GM12878 (cell line): ENCODE measurements around the gene KCNH5. TPM values are rescaled to one million over a fixed set of nuclear protein-coding genes. Genes with fewer than 3 reads are reported as not detected.

Source experiments
- ATAC-seq: fragments of 200-7000 bp; cut with Tn5 transposase; 3 replicates; pipeline ENCODE4 v1.9.1; 2020; ENCODE audit warnings: mild to moderate bottlenecking, moderate library complexity
- BruUV-seq: library from RNA; stranded (reverse); fragments of 400-500 nt; replicated peaks from 2 replicates; lab custom pipeline; 2021; lab: Mats Ljungman, UMichigan
- CTCF ChIA-PET: fragments of 300-600 bp; sonication (Branson Sonifier 250); formaldehyde crosslinking; extraction: SDS; loops from one replicate; lab custom pipeline; 2021; ENCODE audit warnings: inconsistent platforms; lab: Yijun Ruan, JAX
- POLR2A ChIA-PET: fragments of 350-600 bp; formaldehyde crosslinking; extraction: SDS; loops from one replicate; lab custom pipeline; 2021; ENCODE audit warnings: inconsistent platforms; lab: Charles Lee
- RAD21 ChIA-PET: fragments of 300-600 bp; sonication (Branson Sonifier 250); formaldehyde crosslinking; loops from one replicate; lab custom pipeline; 2023; ENCODE audit warnings: antibody characterized with exemption; ENCODE audit not compliant: unreplicated experiment; lab: Charles Lee
- SMC1A ChIA-PET: fragments of 300-600 bp; sonication (Branson Sonifier 250); formaldehyde crosslinking; loops from one replicate; lab custom pipeline; 2023; ENCODE audit not compliant: unreplicated experiment, uncharacterized antibody; lab: Charles Lee
- DNase-seq: peaks from one replicate; pipeline ENCODE4 v3.0.0-alpha.2; 2011; ENCODE audit warnings: low read depth, low spot score
- FAIRE-seq: peaks from 3 replicates; lab custom pipeline; 2011; peaks lifted over from hg19 to GRCh38; lab: Jason Lieb, UNC
- H2AFZ ChIP-seq: 2 replicates; pipeline ENCODE4 v1.6.0; 2011; ENCODE audit warnings: low read depth, low read length, control low read depth; ENCODE audit not compliant: control insufficient read depth
- H3K27ac ChIP-seq: 2 replicates; pipeline ENCODE4 v1.5.1; 2011; ENCODE audit warnings: control low read depth; ENCODE audit not compliant: control insufficient read depth, insufficient read depth
- H3K27me3 ChIP-seq, 2 experiments: replicated peaks in 1 of 2; 2 replicates each; pipeline versions ENCODE4 v1.6.0 to v1.6.1; 2011; ENCODE audit warnings: low read length in 1 of 2; ENCODE audit not compliant: control insufficient read depth in 2 of 2, insufficient read depth in 2 of 2
- H3K36me3 ChIP-seq, 2 experiments: 2 replicates each; pipeline ENCODE4 v1.5.1; 2011; ENCODE audit warnings: low read length in 1 of 2; ENCODE audit not compliant: control insufficient read depth in 2 of 2, insufficient read depth in 2 of 2
- H3K4me1 ChIP-seq: 2 replicates; pipeline ENCODE4 v1.6.1; 2011; ENCODE audit warnings: mild to moderate bottlenecking, low read length, moderate library complexity, mixed read lengths; ENCODE audit not compliant: control insufficient read depth, insufficient read depth
- H3K4me2 ChIP-seq: 2 replicates; pipeline ENCODE4 v1.6.0; 2011; ENCODE audit warnings: control low read depth; ENCODE audit not compliant: control insufficient read depth, insufficient read depth
- H3K4me3 ChIP-seq: fragments of 200-600 bp; sonication (generic); 2 replicates; pipeline ENCODE4 v1.5.1; 2016
- H3K79me2 ChIP-seq: 2 replicates; pipeline ENCODE4 v1.6.0; 2011; ENCODE audit warnings: low read length; ENCODE audit not compliant: control insufficient read depth, insufficient read depth
- H3K9ac ChIP-seq: 2 replicates; pipeline ENCODE4 v1.8.0; 2011; ENCODE audit warnings: low read length, control low read depth, mixed read lengths; ENCODE audit not compliant: control insufficient read depth, insufficient read depth
- H3K9me3 ChIP-seq: replicated peaks from 3 replicates; pipeline ENCODE4 v1.5.1; 2011; ENCODE audit warnings: mild to moderate bottlenecking, low read length; ENCODE audit not compliant: control insufficient read depth, insufficient read depth
- H4K20me1 ChIP-seq: 2 replicates; pipeline ENCODE4 v1.6.0; 2011; ENCODE audit not compliant: control insufficient read depth, insufficient read depth
- BRCA1 ChIP-seq: IDR thresholded peaks from 2 replicates; pipeline ENCODE4 v1.6.1; 2011; ENCODE audit warnings: low read depth, low read length, improper control_type of control experiment
- CEBPB ChIP-seq, 2 experiments: fragments of 150-350 bp in 1 of 2; IDR thresholded peaks; 2 replicates each; pipeline ENCODE4 v1.6.1; 2012 to 2014; ENCODE audit warnings: low read depth in 2 of 2, low read length in 2 of 2, borderline replicate concordance in 1 of 2, inconsistent platforms in 1 of 2
- EZH2 ChIP-seq: IDR thresholded peaks from 2 replicates; pipeline ENCODE4 v1.6.1; 2012; ENCODE audit warnings: low read depth, mild to moderate bottlenecking, control low read depth, inconsistent platforms, low read length, borderline replicate concordance; ENCODE audit not compliant: control insufficient read depth
- MXI1 ChIP-seq: fragments of 150-350 bp; IDR thresholded peaks from 2 replicates; pipeline ENCODE4 v1.6.1; 2011; ENCODE audit warnings: low read depth, mild to moderate bottlenecking, inconsistent platforms, low read length, improper control_type of control experiment
- POLR2AphosphoS2 ChIP-seq: IDR thresholded peaks from 2 replicates; pipeline ENCODE4 v1.6.1; 2011; ENCODE audit warnings: low read depth, mild to moderate bottlenecking, low read length, improper control_type of control experiment, moderate library complexity
- ZNF384 ChIP-seq: IDR thresholded peaks from 2 replicates; pipeline ENCODE4 v1.6.1; 2012; ENCODE audit warnings: low read depth, mild to moderate bottlenecking, low read length, improper control_type of control experiment, borderline replicate concordance
- WGBS: methylation state at CpG from one replicate; pipeline ENCODE4 v1.1.6; 2016; ENCODE audit warnings: low lambda C conversion rate; ENCODE audit not compliant: insufficient replicate concordance, insufficient coverage; ENCODE audit errors: missing lambda C conversion rate; 5-methylcytosine and 5-hydroxymethylcytosine counted together
- in situ Hi-C: fragments of 300-500 bp; cut with MboI; formaldehyde crosslinking; loops from 9 replicates; pipeline ENCODE4 v1.14.3; 2018; ENCODE audit warnings: mixed read lengths
- intact Hi-C: fragments of 100-400 bp; cut with micrococcal nuclease; formaldehyde crosslinking; loops from one replicate; pipeline ENCODE4 v1.14.2; 2022; ENCODE audit not compliant: unreplicated experiment
- polyA plus RNA-seq, 11 experiments: library from polyadenylated mRNA; depleted of rRNA in 4 of 11; unstranded in 6 of 11; stranded (reverse) in 5 of 11; fragments of >200 nt; fragmentation: Nextera tagmentation in 4 of 11; fragmentation: Illumina TruSeq in 1 of 11; extraction: Ambion mirVana in 4 of 11; extraction: Trizol in 1 of 11; gene quantifications; 1 replicate in 1 of 11; 2 replicates in 10 of 11; pipeline versions ENCODE4 v1.2.1 to v1.2.3, GENCODE V29; 2011 to 2016; ENCODE audit warnings: inconsistent platforms in 2 of 11, missing spikeins in 2 of 11, low read depth in 1 of 11
- total RNA-seq, 4 experiments: library from RNA; depleted of rRNA in 3 of 4; stranded (reverse); fragments of >200 nt in 3 of 4; fragmentation: Illumina TruSeq in 1 of 4; extraction: Trizol in 1 of 4; gene quantifications; 2 replicates each; pipeline versions ENCODE4 v1.2.1 to v1.2.3, GENCODE V29; 2013 to 2021
- TF ChIP-seq, protein P1 (sequence below): IDR thresholded peaks from 2 replicates; pipeline ENCODE4 v1.6.1; 2012; ENCODE audit warnings: low read depth, low read length, improper control_type of control experiment
- TF ChIP-seq, protein P2 (sequence below), 3 experiments: IDR thresholded peaks in 2 of 3; conservative IDR thresholded peaks in 1 of 3; 2 replicates each; pipeline ENCODE4 v1.5.1; 2011; ENCODE audit warnings: low read depth in 3 of 3, low read length in 3 of 3, mild to moderate bottlenecking in 3 of 3, control low read depth in 2 of 3, moderate library complexity in 2 of 3, inconsistent platforms in 1 of 3, mixed read lengths in 1 of 3; ENCODE audit not compliant: control insufficient read depth in 2 of 3, insufficient read depth in 1 of 3; ENCODE audit errors: extremely low read depth in 1 of 3
- TF ChIP-seq, protein P3 (sequence below): fragments of 450-650 bp; IDR thresholded peaks from 2 replicates; pipeline ENCODE4 v1.6.1; 2016; ENCODE audit warnings: mild to moderate bottlenecking, moderate library complexity, borderline replicate concordance

Gene KCNH5
- total and polyA plus RNA-seq, 10 of the 15 experiments (the other 5 are each of a cell fraction or from before 2014, with no cell fraction given) = under 0.01 to 0.04 (median 0.04) TPM; not detected in 7

GRCh38 chr14:63030113-63030512 lies 15.1 kb downstream of the KCNH5 start:
- Histone ChIP-seq H3K36me3 (no peaks in the 10 kb centered on the region), H4K20me1 (no peaks in the 10 kb centered on the region), H3K4me2 (no peak overlapping the region), H3K4me1 (no peaks in the 10 kb centered on the region), H3K79me2 (no peaks in the 10 kb centered on the region), H2AFZ (no peak overlapping the region), H3K9me3 (no peaks in the 10 kb centered on the region), H3K4me3 (no peak overlapping the region), H3K27ac (no peak overlapping the region), H3K9ac (no peak overlapping the region), H3K27me3 (no peaks in the 10 kb centered on the region; a peak in 1 of 4 replicates)
- POLR2A ChIA-PET = no interaction called here
- RAD21 ChIA-PET = no interaction called here
- in situ Hi-C loops = loop anchor here (10.0 kb wide), 1 partner anchor 865 kb away; no protein-coding TSS in a partner anchor
- CTCF ChIA-PET = interaction anchor here (0.6 kb wide), 1 partner anchor 109 kb away, joined by 3 read pairs; no protein-coding TSS in a partner anchor
- SMC1A ChIA-PET = interaction anchor here (0.6 kb wide), 1 partner anchor 1004 kb away, joined by 3 read pairs; no protein-coding TSS in a partner anchor
- no peak for ATAC-seq
- no peak for DNase-seq
- BruUV-seq = no TSS peak
- TF ChIP-seq BRCA1 = no peak
- TF ChIP-seq, protein P1, sequence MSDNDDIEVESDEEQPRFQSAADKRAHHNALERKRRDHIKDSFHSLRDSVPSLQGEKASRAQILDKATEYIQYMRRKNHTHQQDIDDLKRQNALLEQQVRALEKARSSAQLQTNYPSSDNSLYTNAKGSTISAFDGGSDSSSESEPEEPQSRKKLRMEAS = no peak
- TF ChIP-seq, protein P2, sequence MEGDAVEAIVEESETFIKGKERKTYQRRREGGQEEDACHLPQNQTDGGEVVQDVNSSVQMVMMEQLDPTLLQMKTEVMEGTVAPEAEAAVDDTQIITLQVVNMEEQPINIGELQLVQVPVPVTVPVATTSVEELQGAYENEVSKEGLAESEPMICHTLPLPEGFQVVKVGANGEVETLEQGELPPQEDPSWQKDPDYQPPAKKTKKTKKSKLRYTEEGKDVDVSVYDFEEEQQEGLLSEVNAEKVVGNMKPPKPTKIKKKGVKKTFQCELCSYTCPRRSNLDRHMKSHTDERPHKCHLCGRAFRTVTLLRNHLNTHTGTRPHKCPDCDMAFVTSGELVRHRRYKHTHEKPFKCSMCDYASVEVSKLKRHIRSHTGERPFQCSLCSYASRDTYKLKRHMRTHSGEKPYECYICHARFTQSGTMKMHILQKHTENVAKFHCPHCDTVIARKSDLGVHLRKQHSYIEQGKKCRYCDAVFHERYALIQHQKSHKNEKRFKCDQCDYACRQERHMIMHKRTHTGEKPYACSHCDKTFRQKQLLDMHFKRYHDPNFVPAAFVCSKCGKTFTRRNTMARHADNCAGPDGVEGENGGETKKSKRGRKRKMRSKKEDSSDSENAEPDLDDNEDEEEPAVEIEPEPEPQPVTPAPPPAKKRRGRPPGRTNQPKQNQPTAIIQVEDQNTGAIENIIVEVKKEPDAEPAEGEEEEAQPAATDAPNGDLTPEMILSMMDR (IDR thresholded peaks at IDR 0.05 in 2 of 3, conservative IDR thresholded peaks at IDR 0.05 in 1 of 3; ENCODE audit: control insufficient read depth in 2 of 3, extremely low read depth in 1 of 3, insufficient read depth in 1 of 3, low read depth in 3 of 3, low read length in 3 of 3) = no peak
- intact Hi-C loops = no loop called here
- no peak for FAIRE-seq
- 0% methylated on average over 1 of the region's 1 CpG for WGBS

DNA sequence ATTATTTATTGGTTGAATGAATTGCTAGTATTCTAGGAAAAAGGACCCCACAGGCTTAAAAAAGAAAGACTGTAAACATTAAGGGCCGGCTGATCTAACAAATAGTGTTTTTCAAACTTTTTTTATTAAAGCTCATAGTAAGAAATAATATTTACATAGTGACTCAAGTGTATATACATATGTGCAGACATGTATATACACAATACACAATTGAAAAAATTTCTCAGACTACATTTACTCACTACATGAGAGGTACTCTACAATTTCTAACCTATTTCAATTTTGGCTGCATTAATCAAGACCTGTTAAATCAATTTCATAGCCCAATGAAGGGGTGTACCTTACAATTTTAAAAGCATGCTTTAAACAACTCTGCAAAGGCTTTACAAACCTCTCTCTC lies 17.5 kb downstream of the KCNH5 start:
- no TSS peak for BruUV-seq
- 0% methylated on average over 1 of the region's 1 CpG for WGBS
- H3K4me2 ChIP-seq = no peak overlapping the region
- TF ChIP-seq, protein P3, sequence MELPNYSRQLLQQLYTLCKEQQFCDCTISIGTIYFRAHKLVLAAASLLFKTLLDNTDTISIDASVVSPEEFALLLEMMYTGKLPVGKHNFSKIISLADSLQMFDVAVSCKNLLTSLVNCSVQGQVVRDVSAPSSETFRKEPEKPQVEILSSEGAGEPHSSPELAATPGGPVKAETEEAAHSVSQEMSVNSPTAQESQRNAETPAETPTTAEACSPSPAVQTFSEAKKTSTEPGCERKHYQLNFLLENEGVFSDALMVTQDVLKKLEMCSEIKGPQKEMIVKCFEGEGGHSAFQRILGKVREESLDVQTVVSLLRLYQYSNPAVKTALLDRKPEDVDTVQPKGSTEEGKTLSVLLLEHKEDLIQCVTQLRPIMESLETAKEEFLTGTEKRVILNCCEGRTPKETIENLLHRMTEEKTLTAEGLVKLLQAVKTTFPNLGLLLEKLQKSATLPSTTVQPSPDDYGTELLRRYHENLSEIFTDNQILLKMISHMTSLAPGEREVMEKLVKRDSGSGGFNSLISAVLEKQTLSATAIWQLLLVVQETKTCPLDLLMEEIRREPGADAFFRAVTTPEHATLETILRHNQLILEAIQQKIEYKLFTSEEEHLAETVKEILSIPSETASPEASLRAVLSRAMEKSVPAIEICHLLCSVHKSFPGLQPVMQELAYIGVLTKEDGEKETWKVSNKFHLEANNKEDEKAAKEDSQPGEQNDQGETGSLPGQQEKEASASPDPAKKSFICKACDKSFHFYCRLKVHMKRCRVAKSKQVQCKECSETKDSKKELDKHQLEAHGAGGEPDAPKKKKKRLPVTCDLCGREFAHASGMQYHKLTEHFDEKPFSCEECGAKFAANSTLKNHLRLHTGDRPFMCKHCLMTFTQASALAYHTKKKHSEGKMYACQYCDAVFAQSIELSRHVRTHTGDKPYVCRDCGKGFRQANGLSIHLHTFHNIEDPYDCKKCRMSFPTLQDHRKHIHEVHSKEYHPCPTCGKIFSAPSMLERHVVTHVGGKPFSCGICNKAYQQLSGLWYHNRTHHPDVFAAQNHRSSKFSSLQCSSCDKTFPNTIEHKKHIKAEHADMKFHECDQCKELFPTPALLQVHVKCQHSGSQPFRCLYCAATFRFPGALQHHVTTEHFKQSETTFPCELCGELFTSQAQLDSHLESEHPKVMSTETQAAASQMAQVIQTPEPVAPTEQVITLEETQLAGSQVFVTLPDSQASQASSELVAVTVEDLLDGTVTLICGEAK = no peak
- TF ChIP-seq EZH2 (no peak), POLR2AphosphoS2 (no peak), ZNF384 (no peak), MXI1 (no peak), CEBPB (IDR thresholded peaks at IDR 0.05; ENCODE audit: borderline replicate concordance in 1 of 2, low read depth in 2 of 2, low read length in 2 of 2) (no peak)
- TF ChIP-seq, protein P1 = no peak

More for the DNA sequence above, 17.5 kb downstream of the KCNH5 start:
- H3K4me3 ChIP-seq = no peak overlapping the region
- ATAC-seq (no peak), DNase-seq (no peak), FAIRE-seq (no peak)
- no peaks in the 10 kb centered on the region; a peak in 1 of 4 replicates for H3K27me3 ChIP-seq
- no peaks in the 10 kb centered on the region for H3K4me1 ChIP-seq
- H2AFZ ChIP-seq = no peak overlapping the region
- H4K20me1 ChIP-seq = no peaks in the 10 kb centered on the region
- intact Hi-C loops (no loop called here), in situ Hi-C loops (no loop called here)
- POLR2A ChIA-PET = no interaction called here
- H3K9ac ChIP-seq = no peak overlapping the region
- no peaks in the 10 kb centered on the region for H3K9me3 ChIP-seq
- H3K36me3 ChIP-seq = no peaks in the 10 kb centered on the region
- RAD21 ChIA-PET = no interaction called here
- CTCF ChIA-PET = no interaction called here
- H3K27ac ChIP-seq = no peak overlapping the region
- SMC1A ChIA-PET = no interaction called here
- H3K79me2 ChIP-seq = no peaks in the 10 kb centered on the region
